ENCODE results near the gene PDK1.

GRCh38 chr2:172518995-172519394 is 36.9 kb upstream of the PDK1 start:
- TF ChIP-seq FOXM1 (IDR thresholded peaks at IDR 0.05; ENCODE audit: borderline replicate concordance) (no peak), FOXK2 (IDR thresholded peaks at IDR 0.05) (no peak), SP1 (IDR thresholded peaks at IDR 0.05) (no peak), BHLHE40 (IDR thresholded peaks at IDR 0.05; ENCODE audit: borderline replicate concordance) (no peak), CTBP1 (IDR thresholded peaks at IDR 0.05; ENCODE audit: borderline replicate concordance) (no peak), HDGF (IDR thresholded peaks at IDR 0.05; ENCODE audit: borderline replicate concordance) (no peak), ZNF384 (IDR thresholded peaks at IDR 0.05) (no peak), PKNOX1 (IDR thresholded peaks at IDR 0.05) (no peak), L3MBTL2 (conservative IDR thresholded peaks at IDR 0.05) (no peak)
